ENCODE measurements around the gene ATP8B1.

- TF ChIP-seq CTCF (IDR thresholded peaks at IDR 0.05) (no peak), POLR2AphosphoS5 (IDR thresholded peaks at IDR 0.05) (no peak), POLR2A (IDR thresholded peaks at IDR 0.05) (no peak)
These were observed 9.0 kb upstream of the ATP8B1 start for GRCh38 chr18:57812126-57812477.
